Mesothelial cell of epicardium (in vitro differentiated cells): ENCODE data around the gene SYTL3. TPM values are rescaled to one million over a fixed set of nuclear protein-coding genes. Genes with fewer than 3 reads are reported as not detected.

Source experiments
- DNase-seq, 2 experiments: peaks; one replicate each; pipeline ENCODE4 v3.0.0; 2021; ENCODE audit warnings: low spot score in 2 of 2; ENCODE audit not compliant: unreplicated experiment in 2 of 2
- H3K27ac Mint-ChIP-seq: 2 replicates; pipeline ENCODE4 v1.8.0; 2021; ENCODE audit warnings: mixed read lengths
- H3K27me3 Mint-ChIP-seq: 2 replicates; pipeline ENCODE4 v1.8.0; 2021; ENCODE audit warnings: low read depth, mixed read lengths
- H3K36me3 Mint-ChIP-seq: 2 replicates; pipeline ENCODE4 v1.8.0; 2021; ENCODE audit warnings: mixed read lengths
- H3K4me1 Mint-ChIP-seq: 2 replicates; pipeline ENCODE4 v1.8.0; 2021; ENCODE audit warnings: mixed read lengths
- H3K4me3 Mint-ChIP-seq: 2 replicates; pipeline ENCODE4 v1.8.0; 2021; ENCODE audit warnings: mild to moderate bottlenecking, moderate library complexity, mixed read lengths
- H3K9me3 Mint-ChIP-seq: 2 replicates; pipeline ENCODE4 v1.8.0; 2021; ENCODE audit warnings: mixed read lengths
- CTCF ChIP-seq: fragments of 200-600 bp; sonication (generic); IDR thresholded peaks from one replicate; pipeline ENCODE4 v1.5.0; 2021; ENCODE audit warnings: antibody characterized with exemption; ENCODE audit not compliant: unreplicated experiment
- total RNA-seq: library from RNA; stranded (reverse); gene quantifications from 3 replicates; pipeline ENCODE4 v1.2.1, GENCODE V29; 2021

The SYTL3 gene
- total RNA-seq, 1 donor from 2014 or later, result 6.1 TPM

- DNase-seq, result no peak
- Mint-ChIP-seq H3K27me3 (no peaks in the 10 kb centered on the region), H3K4me3 (no peak overlapping the region)
Observed at GRCh38 chr6:158684745-158685324, 35.0 kb downstream of the SYTL3 start.

GRCh38 chr6:158686311-158686710 lies 36.5 kb downstream of the SYTL3 start:
- Mint-ChIP-seq H3K4me3 (no peak overlapping the region), H3K27me3 (no peaks in the 10 kb centered on the region), H3K4me1 (peaks cover 9% of the 10 kb centered on the region), H3K9me3 (no peaks in the 10 kb centered on the region), H3K36me3 (peaks cover 2% of the 10 kb centered on the region), H3K27ac (no peak overlapping the region)
- TF ChIP-seq CTCF, result no peak
- DNase-seq, result peak in 1 of 2 experiments; percentile 10

More at GRCh38 chr6:158684745-158685324, 35.0 kb downstream of the SYTL3 start:
- H3K9me3 Mint-ChIP-seq, result no peaks in the 10 kb centered on the region
- no peak for TF ChIP-seq CTCF
- H3K27ac Mint-ChIP-seq, result no peak overlapping the region
- H3K4me1 Mint-ChIP-seq, result peaks cover 9% of the 10 kb centered on the region
- peaks cover 2% of the 10 kb centered on the region for H3K36me3 Mint-ChIP-seq

GRCh38 chr6:158686791-158687381 lies 37.0 kb downstream of the SYTL3 start:
- no peak overlapping the region for H3K4me3 Mint-ChIP-seq
- no peaks in the 10 kb centered on the region for H3K27me3 Mint-ChIP-seq
- TF ChIP-seq CTCF, result no peak
- peaks cover 2% of the 10 kb centered on the region for H3K36me3 Mint-ChIP-seq
- H3K27ac Mint-ChIP-seq, result no peak overlapping the region
- peak in 1 of 2 experiments; percentile 10 for DNase-seq
- peaks cover 9% of the 10 kb centered on the region for H3K4me1 Mint-ChIP-seq
- no peaks in the 10 kb centered on the region for H3K9me3 Mint-ChIP-seq

- no peak for DNase-seq
- no peak for TF ChIP-seq CTCF
- H3K27ac Mint-ChIP-seq, result peak overlapping the region; percentile 35
- peaks cover 9% of the 10 kb centered on the region for H3K4me1 Mint-ChIP-seq
- no peaks in the 10 kb centered on the region for H3K27me3 Mint-ChIP-seq
- peaks cover 2% of the 10 kb centered on the region for H3K36me3 Mint-ChIP-seq
- H3K9me3 Mint-ChIP-seq, result no peaks in the 10 kb centered on the region
- H3K4me3 Mint-ChIP-seq, result no peak overlapping the region
Observed at GRCh38 chr6:158687506-158687905, 37.7 kb downstream of the SYTL3 start.

- Mint-ChIP-seq H3K36me3 (peaks cover 2% of the 10 kb centered on the region), H3K9me3 (no peaks in the 10 kb centered on the region), H3K27me3 (no peaks in the 10 kb centered on the region), H3K4me3 (no peak overlapping the region), H3K4me1 (peaks cover 9% of the 10 kb centered on the region), H3K27ac (no peak overlapping the region)
- no peak for TF ChIP-seq CTCF
- no peak for DNase-seq
Observed at GRCh38 chr6:158688860-158689259, 39.0 kb downstream of the SYTL3 start.
